SK-N-MC (cell line): ENCODE measurements around the gene JKAMP.

Experiments
- DNase-seq: peaks from one replicate; pipeline ENCODE4 v3.0.0-alpha.2; 2011; ENCODE audit warnings: low read depth, low spot score
- H3K27ac ChIP-seq: fragments of 200-600 bp; sonication (generic); 2 replicates; pipeline ENCODE4 v1.5.1; 2016; ENCODE audit warnings: mixed run types
- H3K36me3 ChIP-seq: fragments of 200-600 bp; sonication (generic); 2 replicates; pipeline ENCODE4 v1.6.1; 2017; ENCODE audit warnings: antibody characterized with exemption, low read length, mixed read lengths; ENCODE audit not compliant: insufficient read depth
- H3K4me3 ChIP-seq: fragments of 200-600 bp; sonication (generic); 2 replicates; pipeline ENCODE4 v1.5.1; 2016
- H3K9ac ChIP-seq: fragments of 200-600 bp; sonication (generic); 2 replicates; pipeline ENCODE4 v1.8.0; 2017; ENCODE audit warnings: mixed run types, mixed read lengths; ENCODE audit not compliant: insufficient read length
- H3K9me3 ChIP-seq: fragments of 200-600 bp; sonication (generic); 2 replicates; pipeline ENCODE4 v1.6.1; 2017; ENCODE audit warnings: low read depth, mild to moderate bottlenecking, antibody characterized with exemption, low read length, moderate library complexity, mixed read lengths
- EZH2 ChIP-seq: fragments of 200-600 bp; sonication (generic); IDR thresholded peaks from one replicate; pipeline ENCODE4 v1.6.1; 2017; ENCODE audit warnings: antibody characterized with exemption
- FOXP2 ChIP-seq: optimal IDR thresholded peaks from 2 replicates; pipeline ENCODE3; 2011; ENCODE audit warnings: mild to moderate bottlenecking, moderate library complexity; ENCODE audit not compliant: insufficient read depth; ENCODE audit errors: extremely low read length, control extremely low read depth
- POLR2AphosphoS5 ChIP-seq: IDR thresholded peaks from 2 replicates; pipeline ENCODE4 v1.6.1; 2012; ENCODE audit warnings: mild to moderate bottlenecking, low read depth, low read length, borderline replicate concordance

JKAMP gene

GRCh38 chr14:59454139-59454538 lies 30.2 kb upstream of the JKAMP start:
- no peak overlapping the region for H3K4me3 ChIP-seq
- H3K27ac ChIP-seq, result no peak overlapping the region
- no peaks in the 10 kb centered on the region for H3K9me3 ChIP-seq
- no peak overlapping the region for H3K9ac ChIP-seq
- TF ChIP-seq EZH2 (no peak), POLR2AphosphoS5 (no peak), FOXP2 (no peak)
- no peak for DNase-seq
- H3K36me3 ChIP-seq, result peaks cover 29% of the 10 kb centered on the region

GRCh38 chr14:59455411-59455810 lies 28.9 kb upstream of the JKAMP start:
- no peak for DNase-seq

GRCh38 chr14:59458486-59458885 lies 25.8 kb upstream of the JKAMP start:
- TF ChIP-seq EZH2 (no peak), FOXP2 (no peak), POLR2AphosphoS5 (no peak)
- Histone ChIP-seq H3K9ac (no peak overlapping the region), H3K27ac (no peak overlapping the region), H3K36me3 (peaks cover 41% of the 10 kb centered on the region), H3K9me3 (no peaks in the 10 kb centered on the region), H3K4me3 (no peak overlapping the region)
- no peak for DNase-seq

More at GRCh38 chr14:59455411-59455810, 28.9 kb upstream of the JKAMP start:
- Histone ChIP-seq H3K36me3 (peaks cover 29% of the 10 kb centered on the region), H3K9ac (no peak overlapping the region), H3K9me3 (no peaks in the 10 kb centered on the region), H3K4me3 (no peak overlapping the region), H3K27ac (no peak overlapping the region)
- no peak for TF ChIP-seq FOXP2
- TF ChIP-seq EZH2, result no peak
- no peak for TF ChIP-seq POLR2AphosphoS5

- DNase-seq, result no peak
- H3K9me3 ChIP-seq, result no peaks in the 10 kb centered on the region
- peaks cover 49% of the 10 kb centered on the region for H3K36me3 ChIP-seq
- no peak overlapping the region for H3K4me3 ChIP-seq
- TF ChIP-seq FOXP2 (no peak), POLR2AphosphoS5 (no peak), EZH2 (no peak)
- no peak overlapping the region for H3K9ac ChIP-seq
- H3K27ac ChIP-seq, result no peak overlapping the region
Measured at GRCh38 chr14:59460378-59460777, 23.9 kb upstream of the JKAMP start.

- no peak overlapping the region for H3K27ac ChIP-seq
- H3K9ac ChIP-seq, result no peak overlapping the region
- TF ChIP-seq EZH2 (no peak), POLR2AphosphoS5 (no peak), FOXP2 (no peak)
- DNase-seq, result no peak
- peaks cover 36% of the 10 kb centered on the region for H3K36me3 ChIP-seq
- no peaks in the 10 kb centered on the region for H3K9me3 ChIP-seq
- no peak overlapping the region for H3K4me3 ChIP-seq
Measured at GRCh38 chr14:59461891-59462290, 22.4 kb upstream of the JKAMP start.

- Histone ChIP-seq H3K27ac (no peak overlapping the region), H3K36me3 (peaks cover 20% of the 10 kb centered on the region), H3K9me3 (no peaks in the 10 kb centered on the region), H3K4me3 (no peak overlapping the region), H3K9ac (no peak overlapping the region)
- no peak for TF ChIP-seq EZH2
- TF ChIP-seq POLR2AphosphoS5, result no peak
- no peak for TF ChIP-seq FOXP2
- DNase-seq, result no peak
Measured at GRCh38 chr14:59463787-59464485, 20.4 kb upstream of the JKAMP start.

- Histone ChIP-seq H3K9me3 (no peaks in the 10 kb centered on the region), H3K9ac (no peak overlapping the region), H3K36me3 (peaks cover 22% of the 10 kb centered on the region), H3K4me3 (no peak overlapping the region), H3K27ac (no peak overlapping the region)
- TF ChIP-seq FOXP2, result no peak
- TF ChIP-seq EZH2, result no peak
- TF ChIP-seq POLR2AphosphoS5, result no peak
- DNase-seq, result no peak
Measured at GRCh38 chr14:59464486-59465315, 19.6 kb upstream of the JKAMP start.

- H3K36me3 ChIP-seq, result peaks cover 30% of the 10 kb centered on the region
- H3K9me3 ChIP-seq, result no peaks in the 10 kb centered on the region
- TF ChIP-seq FOXP2 (no peak), POLR2AphosphoS5 (no peak), EZH2 (no peak)
- DNase-seq, result no peak
- H3K9ac ChIP-seq, result no peak within 1 kb of the TSS
- H3K27ac ChIP-seq, result no peak within 1 kb of the TSS
- H3K4me3 ChIP-seq, result no peak within 1 kb of the TSS
Measured at GRCh38 chr14:59465316-59466135, 18.8 kb upstream of the JKAMP start, which contains the start of gene GPR135. Gene GPR135, minus strand, starts transcription at chr14:59465380. Its CDS starts 154 bp downstream, at chr14:59465226.
